Upper lobe of left lung (tissue), 6 donors: Measurements from ENCODE around the gene BICRAL. TPM values are rescaled to one million over a fixed set of nuclear protein-coding genes. Genes with fewer than 3 reads are reported as not detected.
A peak's percentile ranks its signal among the peaks of the same experiment; 100 is the strongest.

Experiments
- ATAC-seq, 2 donors: fragments of 200-7000 bp; cut with Tn5 transposase; one replicate each; pipeline ENCODE4 v1.9.1; 2022; ENCODE audit warnings: mild to moderate bottlenecking in 2 of 2, moderate library complexity in 2 of 2; ENCODE audit not compliant: low FRiP score in 2 of 2
- DNase-seq, 2 donors: peaks; one replicate each; pipeline ENCODE4 v3.0.0-alpha.2; 2019 to 2020
- H3K27ac ChIP-seq, 4 donors: fragments of 200-600 bp; sonication (generic); one replicate each; pipeline ENCODE4 v1.5.1; 2016 to 2019
- H3K27me3 ChIP-seq, 4 donors: fragments of 200-600 bp; sonication (generic); one replicate each; pipeline ENCODE4 v1.5.1; 2017 to 2019
- H3K36me3 ChIP-seq, 4 donors: fragments of 200-600 bp; sonication (generic); one replicate each; pipeline ENCODE4 v1.5.1; 2016 to 2019
- H3K4me1 ChIP-seq, 4 donors: fragments of 200-600 bp; sonication (generic); one replicate each; pipeline ENCODE4 v1.5.1; 2018 to 2019
- H3K4me3 ChIP-seq, 4 donors: fragments of 200-600 bp; sonication (generic); one replicate each; pipeline ENCODE4 v1.5.1; 2017 to 2019; ENCODE audit warnings: mild to moderate bottlenecking in 2 of 4, moderate library complexity in 1 of 4
- H3K9me3 ChIP-seq, 4 donors: fragments of 200-600 bp; sonication (generic); one replicate each; pipeline ENCODE4 v1.5.1; 2018 to 2019
- CTCF ChIP-seq, 6 experiments: fragments of 450-650 bp in 4 of 6; fragments of 200-600 bp in 2 of 6; sonication (generic) in 2 of 6; IDR thresholded peaks; one replicate each; pipeline ENCODE4 v1.5.1; 2016 to 2019; ENCODE audit warnings: antibody characterized with exemption in 6 of 6
- EP300 ChIP-seq, 4 donors: sonication (generic); formaldehyde crosslinking; IDR thresholded peaks; one replicate each; pipeline ENCODE4 v1.5.1; 2017; ENCODE audit warnings: antibody characterized with exemption in 4 of 4, control low read depth in 2 of 4
- POLR2A ChIP-seq, 4 donors: fragments of 450-650 bp; IDR thresholded peaks; one replicate each; pipeline ENCODE4 v1.5.1; 2016 to 2017; ENCODE audit warnings: antibody characterized with exemption in 4 of 4, mild to moderate bottlenecking in 2 of 4
- POLR2AphosphoS5 ChIP-seq, 2 donors: sonication (generic); formaldehyde crosslinking; IDR thresholded peaks; one replicate each; pipeline ENCODE4 v1.5.1; 2017; ENCODE audit warnings: antibody characterized with exemption in 2 of 2
- WGBS, 2 donors: methylation state at CpG; one replicate each; pipeline ENCODE4 v1.1.5; 2017 to 2018; 5-methylcytosine and 5-hydroxymethylcytosine counted together
- total RNA-seq, 6 donors: library from RNA; depleted of rRNA in 4 of 6; stranded (reverse); fragments of >200 nt in 4 of 6; gene quantifications; one replicate each; pipeline versions ENCODE4 v1.1.0 to v1.2.1, GENCODE V29; 2016 to 2021
- donor health status: DM: no; HTN: no; CAD: no; lungs with moderate emphysema.
- donor health status: DM: no; HTN: yes; CAD: no; lungs with severe emphysema.

BICRAL gene
- total RNA-seq, 6 donors from 2014 or later, result 11.1 to 23.8 (median 14.9) TPM

- peak overlapping the region in 2 of 4 donors; percentile 9 to 89 for H3K27ac ChIP-seq
- ATAC-seq (no peak), DNase-seq (no peak)
- H3K9me3 ChIP-seq, result no peaks in the 10 kb centered on the region
- peak overlapping the region in 3 of 4 donors; percentile 62 to 99 (median 67) for H3K4me3 ChIP-seq
- peaks cover 17 to 40% (median 28%) of the 10 kb centered on the region in 4 donors for H3K4me1 ChIP-seq
- no peak for TF ChIP-seq POLR2A (IDR thresholded peaks at IDR 0.05)
- no peak for TF ChIP-seq EP300 (IDR thresholded peaks at IDR 0.05)
- TF ChIP-seq POLR2AphosphoS5 (IDR thresholded peaks at IDR 0.05), result no peak
- TF ChIP-seq CTCF (IDR thresholded peaks at IDR 0.05), result no peak
- no peaks in the 10 kb centered on the region for H3K36me3 ChIP-seq
- no peaks in the 10 kb centered on the region for H3K27me3 ChIP-seq
- 55 to 59% methylated on average over 8 of the region's 8 CpGs for WGBS, 2 donors
These were observed 33.5 kb upstream of the BICRAL start for GRCh38 chr6:42748203-42748898.

GRCh38 chr6:42751055-42751454 lies 30.8 kb upstream of the BICRAL start:
- Histone ChIP-seq H3K27ac (no peak overlapping the region), H3K27me3 (no peaks in the 10 kb centered on the region), H3K9me3 (no peaks in the 10 kb centered on the region), H3K36me3 (no peaks in the 10 kb centered on the region), H3K4me3 (no peak overlapping the region), H3K4me1 (peaks cover 0 to 20% (median 12%) of the 10 kb centered on the region in 4 donors)
- ATAC-seq, result no peak
- 84 to 85% methylated on average over 3 of the region's 3 CpGs for WGBS, 2 donors
- no peak for DNase-seq
- TF ChIP-seq EP300 (IDR thresholded peaks at IDR 0.05), result no peak

GRCh38 chr6:42754759-42755158 lies 27.1 kb upstream of the BICRAL start:
- 95 to 97% methylated on average over 5 of the region's 5 CpGs for WGBS, 2 donors
- Histone ChIP-seq H3K4me1 (no peaks in the 10 kb centered on the region), H3K9me3 (no peaks in the 10 kb centered on the region), H3K27me3 (no peaks in the 10 kb centered on the region), H3K27ac (no peak overlapping the region), H3K36me3 (peaks cover 0 to 4% (median 2%) of the 10 kb centered on the region in 4 donors), H3K4me3 (no peak overlapping the region)
- ATAC-seq (no peak), DNase-seq (no peak)
- no peak for TF ChIP-seq EP300 (IDR thresholded peaks at IDR 0.05)
- TF ChIP-seq POLR2A (IDR thresholded peaks at IDR 0.05), result no peak
- no peak for TF ChIP-seq POLR2AphosphoS5 (IDR thresholded peaks at IDR 0.05)
- TF ChIP-seq CTCF (IDR thresholded peaks at IDR 0.05), result no peak

GRCh38 chr6:42756722-42757121 lies 25.1 kb upstream of the BICRAL start:
- no peak overlapping the region for H3K27ac ChIP-seq
- peaks cover 0 to 13% (median 2%) of the 10 kb centered on the region in 4 donors for H3K36me3 ChIP-seq
- DNase-seq, result no peak
- TF ChIP-seq CTCF (IDR thresholded peaks at IDR 0.05), result no peak
- no peak for TF ChIP-seq POLR2A (IDR thresholded peaks at IDR 0.05)
- no peak for TF ChIP-seq EP300 (IDR thresholded peaks at IDR 0.05)
- TF ChIP-seq POLR2AphosphoS5 (IDR thresholded peaks at IDR 0.05), result no peak
- no peaks in the 10 kb centered on the region for H3K9me3 ChIP-seq
- H3K4me3 ChIP-seq, result no peak overlapping the region
- H3K4me1 ChIP-seq, result no peaks in the 10 kb centered on the region
- H3K27me3 ChIP-seq, result no peaks in the 10 kb centered on the region
- 94 to 97% methylated on average over 7 of the region's 7 CpGs for WGBS, 2 donors
- no peak for ATAC-seq

- Histone ChIP-seq H3K36me3 (peaks cover 0 to 13% (median 2%) of the 10 kb centered on the region in 4 donors), H3K27ac (no peak overlapping the region), H3K4me1 (no peaks in the 10 kb centered on the region), H3K27me3 (no peaks in the 10 kb centered on the region), H3K4me3 (no peak overlapping the region), H3K9me3 (no peaks in the 10 kb centered on the region)
- TF ChIP-seq CTCF (IDR thresholded peaks at IDR 0.05), result no peak
- no peak for TF ChIP-seq EP300 (IDR thresholded peaks at IDR 0.05)
- no peak for TF ChIP-seq POLR2AphosphoS5 (IDR thresholded peaks at IDR 0.05)
- no peak for TF ChIP-seq POLR2A (IDR thresholded peaks at IDR 0.05)
- 91 to 94% methylated on average over 3 of the region's 3 CpGs for WGBS, 2 donors
- ATAC-seq (no peak), DNase-seq (no peak)
These were observed 23.0 kb upstream of the BICRAL start for GRCh38 chr6:42758756-42759430.
